ENCODE data around the gene RPS6KB1. TPM values are rescaled to one million over a fixed set of nuclear protein-coding genes. Genes with fewer than 3 reads are reported as not detected.
"Not testable (repeated sequence)": the region's sequence is repeated elsewhere in the genome, so short reads cannot be mapped to it uniquely, and the experiment has no call there.

The RPS6KB1 gene
- polyA plus RNA-seq, 1 of the 3 experiments (the other 2 are of a cell fraction) = 13.4 TPM

GRCh38 chr17:59972778-59973177 lies 79.9 kb downstream of the RPS6KB1 start:
- TF ChIP-seq MEF2A (IDR thresholded peaks at IDR 0.05; ENCODE audit: borderline replicate concordance, low read depth) = no peak
- TF ChIP-seq ZBTB33 (IDR thresholded peaks at IDR 0.05; ENCODE audit: borderline replicate concordance, low read depth) = no peak
- TF ChIP-seq RAD21 (IDR thresholded peaks at IDR 0.05; ENCODE audit: low read length) = no peak
- TF ChIP-seq MAX (IDR thresholded peaks at IDR 0.05; ENCODE audit: low read depth) = no peak
- TF ChIP-seq RFX5 (IDR thresholded peaks at IDR 0.05; ENCODE audit: low read length) = no peak
- no peak for TF ChIP-seq FOSL2 (IDR thresholded peaks at IDR 0.05; ENCODE audit: borderline replicate concordance, low read depth)
- no peak for TF ChIP-seq EP300 (IDR thresholded peaks at IDR 0.05; ENCODE audit: borderline replicate concordance in 1 of 2, low read depth in 1 of 2, low read length in 1 of 2)
- no peak for TF ChIP-seq FOXJ3 (CRISPR knock-in tag; IDR thresholded peaks at IDR 0.05)
- TF ChIP-seq TEAD4 (IDR thresholded peaks at IDR 0.05; ENCODE audit: borderline replicate concordance, insufficient read depth) = no peak
- no peak for TF ChIP-seq CHD2 (IDR thresholded peaks at IDR 0.05; ENCODE audit: low read length, partially characterized antibody)
- TF ChIP-seq USF1 (IDR thresholded peaks at IDR 0.05; ENCODE audit: borderline replicate concordance, low read depth) = no peak
- TF ChIP-seq GABPA (IDR thresholded peaks at IDR 0.05; ENCODE audit: low read depth) = no peak
- TF ChIP-seq MXI1 (IDR thresholded peaks at IDR 0.05; ENCODE audit: low read depth, low read length) = no peak
- TF ChIP-seq RXRA (IDR thresholded peaks at IDR 0.05; ENCODE audit: borderline replicate concordance, low read depth) = no peak
- TF ChIP-seq NRF1 (IDR thresholded peaks at IDR 0.05; ENCODE audit: low read depth, low read length) = no peak
- TF ChIP-seq SMC3 (IDR thresholded peaks at IDR 0.05; ENCODE audit: low read depth, low read length) = no peak
- no peak for TF ChIP-seq SIN3A (IDR thresholded peaks at IDR 0.05; ENCODE audit: borderline replicate concordance, low read depth, low read length)
- Histone ChIP-seq H3K9me2 (no peaks in the 10 kb centered on the region), H3K9ac (no peak overlapping the region), H4K20me1 (ENCODE audit: insufficient read depth) (no peaks in the 10 kb centered on the region), H3K27me3 (ENCODE audit: insufficient read depth) (no peaks in the 10 kb centered on the region), H3K9me3 (no peaks in the 10 kb centered on the region), H3K4me3 (ENCODE audit: low read depth in 2 of 2, low read length in 1 of 2) (no peak overlapping the region), H3F3A (replicated peaks; ENCODE audit: insufficient read depth) (no peaks in the 10 kb centered on the region), H2AFZ (ENCODE audit: low read depth) (no peak overlapping the region), H3K79me2 (ENCODE audit: insufficient read depth) (no peaks in the 10 kb centered on the region), H3K4me2 (no peak overlapping the region), H3K4me1 (ENCODE audit: control insufficient read depth in 1 of 2, insufficient read depth in 2 of 2, low read depth in 1 of 2, low read length in 1 of 2) (no peaks in the 10 kb centered on the region), H3K27ac (ENCODE audit: low read depth in 2 of 2, low read length in 1 of 2) (no peak overlapping the region), H3K36me3 (replicated peaks in 1 of 2; ENCODE audit: control insufficient read depth in 1 of 2, insufficient read depth in 2 of 2, low read length in 1 of 2) (no peaks in the 10 kb centered on the region)
- WGBS (ENCODE audit: low lambda C conversion rate) = 92% methylated on average over 1 of the region's 1 CpG
- ChIA-PET CTCF (interaction anchor here (1.9 kb wide), 1 partner anchor 59 kb away, joined by 5 read pairs; no protein-coding TSS in a partner anchor), POLR2A (no interaction called here)
- no peak for DNase-seq

GRCh38 chr17:59973483-59973882 lies 80.6 kb downstream of the RPS6KB1 start:
- H3K27me3 ChIP-seq (ENCODE audit: insufficient read depth); H3K4me2 ChIP-seq; H3K4me3 ChIP-seq (ENCODE audit: low read depth in 2 of 2, low read length in 1 of 2); H3K9ac ChIP-seq; H4K20me1 ChIP-seq (ENCODE audit: insufficient read depth); DNase-seq; POLR2A ChIA-PET; H3K36me3 ChIP-seq (replicated peaks in 1 of 2; ENCODE audit: control insufficient read depth in 1 of 2, insufficient read depth in 2 of 2, low read length in 1 of 2); H3K4me1 ChIP-seq (ENCODE audit: control insufficient read depth in 1 of 2, insufficient read depth in 2 of 2, low read depth in 1 of 2, low read length in 1 of 2); H3K9me3 ChIP-seq; H3K9me2 ChIP-seq; H2AFZ ChIP-seq (ENCODE audit: low read depth); H3F3A ChIP-seq (replicated peaks; ENCODE audit: insufficient read depth); H3K27ac ChIP-seq (ENCODE audit: low read depth in 2 of 2, low read length in 1 of 2); H3K79me2 ChIP-seq (ENCODE audit: insufficient read depth): not testable (repeated sequence)
- WGBS (ENCODE audit: low lambda C conversion rate) = 84% methylated on average over 8 of the region's 8 CpGs
- CTCF ChIA-PET = interaction anchor here (1.9 kb wide), 1 partner anchor 59 kb away, joined by 5 read pairs; no protein-coding TSS in a partner anchor

GRCh38 chr17:59975166-59975565 lies 82.2 kb downstream of the RPS6KB1 start:
- H3K4me2 ChIP-seq; H3K27ac ChIP-seq (ENCODE audit: low read depth in 2 of 2, low read length in 1 of 2); H3K9me3 ChIP-seq; H3K79me2 ChIP-seq (ENCODE audit: insufficient read depth); H2AFZ ChIP-seq (ENCODE audit: low read depth); H3K9ac ChIP-seq; H3K27me3 ChIP-seq (ENCODE audit: insufficient read depth); H3F3A ChIP-seq (replicated peaks; ENCODE audit: insufficient read depth); CTCF ChIA-PET; H4K20me1 ChIP-seq (ENCODE audit: insufficient read depth); H3K9me2 ChIP-seq; DNase-seq; H3K36me3 ChIP-seq (replicated peaks in 1 of 2; ENCODE audit: control insufficient read depth in 1 of 2, insufficient read depth in 2 of 2, low read length in 1 of 2); H3K4me3 ChIP-seq (ENCODE audit: low read depth in 2 of 2, low read length in 1 of 2); POLR2A ChIA-PET; H3K4me1 ChIP-seq (ENCODE audit: control insufficient read depth in 1 of 2, insufficient read depth in 2 of 2, low read depth in 1 of 2, low read length in 1 of 2): not testable (repeated sequence)
- 80% methylated on average over 6 of the region's 6 CpGs for WGBS (ENCODE audit: low lambda C conversion rate)

- H3K4me1 ChIP-seq (ENCODE audit: control insufficient read depth in 1 of 2, insufficient read depth in 2 of 2, low read depth in 1 of 2, low read length in 1 of 2); H3K79me2 ChIP-seq (ENCODE audit: insufficient read depth); H3K36me3 ChIP-seq (replicated peaks in 1 of 2; ENCODE audit: control insufficient read depth in 1 of 2, insufficient read depth in 2 of 2, low read length in 1 of 2); H3K9me2 ChIP-seq; H3K4me3 ChIP-seq (ENCODE audit: low read depth in 2 of 2, low read length in 1 of 2); POLR2A ChIA-PET; DNase-seq; CTCF ChIA-PET; H3K4me2 ChIP-seq; H2AFZ ChIP-seq (ENCODE audit: low read depth); H3K27ac ChIP-seq (ENCODE audit: low read depth in 2 of 2, low read length in 1 of 2); H4K20me1 ChIP-seq (ENCODE audit: insufficient read depth); H3K9me3 ChIP-seq; H3K9ac ChIP-seq; H3K27me3 ChIP-seq (ENCODE audit: insufficient read depth); H3F3A ChIP-seq (replicated peaks; ENCODE audit: insufficient read depth): not testable (repeated sequence)
- WGBS (ENCODE audit: low lambda C conversion rate) = 58% methylated on average over 3 of the region's 3 CpGs
These were observed 103.7 kb downstream of the RPS6KB1 start for GRCh38 chr17:59996608-59997007.
